ENCODE results near the gene BRF1. TPM values are rescaled to one million over a fixed set of nuclear protein-coding genes. Genes with fewer than 3 reads are reported as not detected.

Gene BRF1
- total and polyA plus RNA-seq, 2 of the 8 experiments (the other 6 are each of a cell fraction or from before 2014, with no cell fraction given), result 7.7 to 18.3 TPM

DNA sequence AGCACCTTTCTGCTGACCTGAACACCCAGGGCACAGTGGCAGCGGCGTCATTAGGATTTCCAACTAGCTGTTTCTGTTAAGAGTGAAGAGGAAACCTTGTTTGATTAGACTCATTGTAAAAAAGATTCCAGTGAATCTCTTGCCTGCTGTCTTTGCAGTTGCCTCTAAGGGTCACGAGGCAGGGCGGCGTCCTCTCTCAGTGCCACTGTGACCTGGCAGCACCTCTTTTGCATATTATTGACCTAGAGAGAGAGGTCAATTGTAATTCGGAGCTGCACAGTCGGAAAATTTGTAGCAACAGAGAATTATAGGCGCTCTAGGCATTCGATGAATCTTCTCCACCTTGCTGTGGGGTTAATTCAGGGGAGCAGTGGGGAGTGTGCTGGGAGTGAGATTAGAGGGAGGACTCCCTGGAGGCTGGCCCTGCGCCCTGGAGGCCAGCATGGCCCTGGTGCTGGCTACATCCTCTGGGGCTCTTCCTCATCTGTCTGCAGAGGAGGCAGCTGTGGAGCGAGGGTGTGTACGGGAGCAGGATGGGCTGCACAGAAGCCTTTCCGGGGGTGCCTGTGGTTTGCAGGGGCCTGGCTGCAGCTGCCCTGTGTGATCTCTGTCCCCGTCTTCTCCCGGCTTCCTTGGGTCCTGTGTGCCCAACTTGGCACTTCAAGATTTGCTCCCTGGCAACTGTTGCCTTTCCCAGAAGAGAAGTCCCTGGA lies 28.0 kb upstream of the BRF1 start:
- H3K27ac ChIP-seq (ENCODE audit: low read depth, low read length), result no peak overlapping the region
- CTCF ChIA-PET (ENCODE audit: partially characterized antibody), result interaction anchor here (1.0 to 2.2 kb wide), 6 partner anchors 14 to 134 kb away, joined by 3 to 8 read pairs (median 3); no protein-coding TSS in a partner anchor
- POLR2A ChIA-PET (ENCODE audit: partially characterized antibody), result interaction anchor here (0.8 kb wide), 3 partner anchors 9 to 13 kb away, joined by 3 to 4 read pairs (median 3); no protein-coding TSS in a partner anchor
- no peak for TF ChIP-seq TBP (IDR thresholded peaks at IDR 0.05; ENCODE audit: low read depth, low read length)
- no peak for TF ChIP-seq ZNF274 (IDR thresholded peaks at IDR 0.05; ENCODE audit: borderline replicate concordance, extremely low read depth, low read length)
- no peak for TF ChIP-seq HDAC6 (IDR thresholded peaks at IDR 0.05; ENCODE audit: low read depth, low read length)
- no peak for TF ChIP-seq SRF (IDR thresholded peaks at IDR 0.05; ENCODE audit: low read depth, low read length)
- TF ChIP-seq RXRA (IDR thresholded peaks at IDR 0.05; ENCODE audit: insufficient read depth, low read depth, low read length), result no peak
- TF ChIP-seq EP300 (IDR thresholded peaks at IDR 0.05; ENCODE audit: borderline replicate concordance in 1 of 2, low read depth in 2 of 2, low read length in 2 of 2), result no peak
- no peak for TF ChIP-seq EZH2 (IDR thresholded peaks at IDR 0.05; ENCODE audit: low read depth, low read length, severe bottlenecking)
- TF ChIP-seq FOSL1 (IDR thresholded peaks at IDR 0.05; ENCODE audit: insufficient read depth, low read depth, low read length), result no peak
- no peak for TF ChIP-seq SIX5 (IDR thresholded peaks at IDR 0.05; ENCODE audit: low read depth, low read length)
- no peak for TF ChIP-seq CBX5 (IDR thresholded peaks at IDR 0.05; ENCODE audit: low read depth, low read length)
- no peak for TF ChIP-seq SAP30 (IDR thresholded peaks at IDR 0.05; ENCODE audit: insufficient read depth, insufficient replicate concordance, low read length)
- TF ChIP-seq BCL11A (IDR thresholded peaks at IDR 0.05; ENCODE audit: low read depth in 2 of 2, low read length in 2 of 2), result no peak
- no peak for TF ChIP-seq BRCA1 (IDR thresholded peaks at IDR 0.05; ENCODE audit: low read depth, low read length)

More for the DNA sequence above, 28.0 kb upstream of the BRF1 start:
- Histone ChIP-seq H3K79me1 (ENCODE audit: low read depth, low read length) (peaks cover 61% of the 10 kb centered on the region), H3K18ac (ENCODE audit: extremely low read depth, low read length) (no peak overlapping the region), H3K14ac (ENCODE audit: insufficient read length) (no peak overlapping the region), H2BK15ac (ENCODE audit: low read length) (no peak overlapping the region), H2BK20ac (ENCODE audit: low read length) (no peak overlapping the region), H2BK12ac (ENCODE audit: low read depth, low read length) (no peak overlapping the region), H2AFZ (ENCODE audit: low read length) (no peak overlapping the region), H4K20me1 (replicated peaks in 1 of 2; ENCODE audit: control insufficient read depth in 1 of 2, insufficient read depth in 2 of 2, low read length in 2 of 2) (peaks cover 38 to 63% of the 10 kb centered on the region in 2 experiments), H3K36me3 (ENCODE audit: control insufficient read depth in 2 of 4, insufficient read depth in 4 of 4, low read length in 3 of 4) (no peaks in the 10 kb centered on the region), H4K8ac (ENCODE audit: extremely low read depth, insufficient read depth, low read length) (no peak overlapping the region), H3K4ac (replicated peaks; ENCODE audit: insufficient read length, low read depth, low read length) (no peak overlapping the region), H4K5ac (ENCODE audit: insufficient read length, low read depth, low read length) (no peak overlapping the region), H3K23ac (ENCODE audit: insufficient read length) (no peak overlapping the region), H3K4me1 (replicated peaks in 1 of 4; ENCODE audit: control insufficient read depth in 3 of 4, insufficient read depth in 4 of 4, low read length in 3 of 4) (peaks cover 6 to 44% (median 35%) of the 10 kb centered on the region in 4 experiments), H4K91ac (replicated peaks; ENCODE audit: insufficient read length, low read length) (no peak overlapping the region), H2BK5ac (ENCODE audit: low read depth, low read length) (no peak overlapping the region), H3K9ac (replicated peaks in 1 of 4; ENCODE audit: extremely low read depth in 1 of 4, low read depth in 3 of 4, low read length in 3 of 4) (no peak overlapping the region), H2AK5ac (ENCODE audit: low read depth, low read length) (no peak overlapping the region), H3K4me2 (ENCODE audit: insufficient read depth in 1 of 2, low read depth in 2 of 2, low read length in 2 of 2) (no peak overlapping the region), H3K4me3 (ENCODE audit: extremely low read depth in 1 of 4, insufficient read depth in 2 of 4, low read depth in 3 of 4, low read length in 4 of 4) (no peak overlapping the region), H3K23me2 (ENCODE audit: low read depth, low read length) (no peaks in the 10 kb centered on the region), H3K56ac (replicated peaks; ENCODE audit: insufficient read length, low read depth, low read length) (no peak overlapping the region), H3K9me3 (ENCODE audit: insufficient read depth in 2 of 2, low read depth in 1 of 2, low read length in 1 of 2) (no peaks in the 10 kb centered on the region), H3K79me2 (ENCODE audit: control insufficient read depth in 1 of 2, insufficient read depth in 2 of 2, low read length in 2 of 2) (peaks cover 0 to 87% of the 10 kb centered on the region in 2 experiments; a peak in 2 of 4 replicates), H2BK120ac (replicated peaks; ENCODE audit: low read depth, low read length) (no peak overlapping the region), H3K27me3 (replicated peaks in 1 of 4; ENCODE audit: control insufficient read depth in 3 of 4, extremely low read depth in 1 of 4, insufficient read depth in 3 of 4, low read length in 3 of 4) (no peaks in the 10 kb centered on the region)
- DNase-seq (ENCODE audit: low read depth in 1 of 2, low spot score in 2 of 2) (no peak), FAIRE-seq (no peak)
- 91% methylated on average over 15 of the region's 15 CpGs; no CpG with 5 or more reads in 1 of the 2 experiments for WGBS, 2 experiments (ENCODE audit: extremely low coverage in 1 of 2, insufficient coverage in 1 of 2, insufficient read length in 1 of 2, insufficient replicate concordance in 2 of 2, low coverage in 1 of 2, low lambda C conversion rate in 2 of 2, missing lambda C conversion rate in 1 of 2)
